ENCODE measurements around the gene WWC1. TPM values are rescaled to one million over a fixed set of nuclear protein-coding genes. Genes with fewer than 3 reads are reported as not detected.

WWC1 gene
- total RNA-seq, 1 experiment from 2014 or later: 52.6 TPM

- no peak overlapping the region for H3K9ac ChIP-seq (ENCODE audit: low read length)
- no TSS peak for BruUV-seq (replicated peaks)
- no peak overlapping the region for H2AFZ ChIP-seq (ENCODE audit: low read depth, low read length, poor library complexity, severe bottlenecking)
- ChIA-PET RAD21 (ENCODE audit: low non-redundant PET in 1 of 2, low total read pairs in 2 of 2, uncharacterized antibody in 2 of 2, unreplicated experiment in 2 of 2) (no interaction called here), POLR2A (no interaction called here), CTCF (no interaction called here)
- peaks cover 26 to 33% of the 10 kb centered on the region in 2 experiments; a peak in 3 of 4 replicates for H3K36me3 ChIP-seq (ENCODE audit: control insufficient read depth in 1 of 2, insufficient read depth in 2 of 2, low read length in 2 of 2)
- no peaks in the 10 kb centered on the region for H3K79me2 ChIP-seq (ENCODE audit: insufficient read depth, low read length)
- DNase-seq (ENCODE audit: low read depth, low spot score) (no peak), ATAC-seq (no peak)
- H3K9me2 ChIP-seq (ENCODE audit: insufficient read depth): no peaks in the 10 kb centered on the region
- intact Hi-C loops (cut with micrococcal nuclease): no loop called here
- no peaks in the 10 kb centered on the region for H3K9me3 ChIP-seq (ENCODE audit: control insufficient read depth in 1 of 2, insufficient read depth in 1 of 2, low read depth in 1 of 2, low read length in 2 of 2)
- H3K4me1 ChIP-seq (ENCODE audit: control insufficient read depth in 1 of 2, insufficient read depth in 2 of 2, low read length in 2 of 2): no peaks in the 10 kb centered on the region
- no peaks in the 10 kb centered on the region for H3K27me3 ChIP-seq (ENCODE audit: insufficient read depth, low read length)
- no peak overlapping the region for H3K27ac ChIP-seq (ENCODE audit: low read depth, low read length)
- no peak for TF ChIP-seq ELF1 (IDR thresholded peaks at IDR 0.05; ENCODE audit: borderline replicate concordance, low read depth)
- TF ChIP-seq CTCF (IDR thresholded peaks at IDR 0.05 in 2 of 3, conservative IDR thresholded peaks at IDR 0.05 in 1 of 3; ENCODE audit: borderline replicate concordance in 1 of 3, insufficient read depth in 1 of 3, low read depth in 2 of 3, low read length in 2 of 3): no peak
- no peak for TF ChIP-seq MAX (IDR thresholded peaks at IDR 0.05)
- TF ChIP-seq REST (IDR thresholded peaks at IDR 0.05; ENCODE audit: low read depth): no peak
- TF ChIP-seq FOSL1 (IDR thresholded peaks at IDR 0.05; ENCODE audit: low read depth): no peak
- TF ChIP-seq CBX3 (IDR thresholded peaks at IDR 0.05; ENCODE audit: low read depth): no peak
- no peak for TF ChIP-seq SP1 (IDR thresholded peaks at IDR 0.05; ENCODE audit: low read depth)
- TF ChIP-seq ATF3 (IDR thresholded peaks at IDR 0.05): no peak
- TF ChIP-seq POLR2A (IDR thresholded peaks at IDR 0.05; ENCODE audit: borderline replicate concordance, extremely low read depth, insufficient read depth, insufficient read length): no peak
- TF ChIP-seq EZH2phosphoT487 (IDR thresholded peaks at IDR 0.05; ENCODE audit: borderline replicate concordance): no peak
- TF ChIP-seq POLR2AphosphoS5 (IDR thresholded peaks at IDR 0.05; ENCODE audit: low read depth, low read length): no peak
- TF ChIP-seq TCF7L2 (IDR thresholded peaks at IDR 0.05; ENCODE audit: borderline replicate concordance, extremely low read depth, insufficient read depth, insufficient read length): no peak
- no peak for TF ChIP-seq SRF (IDR thresholded peaks at IDR 0.05; ENCODE audit: low read depth)
- TF ChIP-seq EGR1 (IDR thresholded peaks at IDR 0.05; ENCODE audit: low read depth): no peak
- H3K4me2 ChIP-seq (ENCODE audit: low read length): no peak overlapping the region
- no peaks in the 10 kb centered on the region for H4K20me1 ChIP-seq (ENCODE audit: insufficient read depth)
- no peak overlapping the region for H3K4me3 ChIP-seq (replicated peaks in 1 of 2; ENCODE audit: low read depth in 1 of 2, low read length in 2 of 2)
Measured at GRCh38 chr5:168430296-168430695, 138.9 kb downstream of the WWC1 start.
